Endothelial cell (in vitro differentiated cells): ENCODE results near the gene POLD2. TPM values are rescaled to one million over a fixed set of nuclear protein-coding genes. Genes with fewer than 3 reads are reported as not detected.

ENCODE experiments used
- DNase-seq: peaks from one replicate; pipeline ENCODE4 v3.0.0; 2021; ENCODE audit warnings: low spot score
- H3K27ac Mint-ChIP-seq: one replicate; pipeline ENCODE4 v1.8.0; 2021; ENCODE audit warnings: mixed read lengths, inconsistent platforms; ENCODE audit not compliant: unreplicated experiment
- H3K27me3 Mint-ChIP-seq: one replicate; pipeline ENCODE4 v1.8.0; 2021; ENCODE audit warnings: mild to moderate bottlenecking, moderate library complexity, mixed read lengths, inconsistent platforms; ENCODE audit not compliant: unreplicated experiment
- H3K36me3 Mint-ChIP-seq: one replicate; pipeline ENCODE4 v1.8.0; 2021; ENCODE audit warnings: mild to moderate bottlenecking, low read depth, mixed read lengths, inconsistent platforms; ENCODE audit not compliant: unreplicated experiment
- H3K4me1 Mint-ChIP-seq: one replicate; pipeline ENCODE4 v1.8.0; 2021; ENCODE audit warnings: mild to moderate bottlenecking, mixed read lengths, inconsistent platforms; ENCODE audit not compliant: unreplicated experiment
- H3K4me3 Mint-ChIP-seq: one replicate; pipeline ENCODE4 v1.8.0; 2021; ENCODE audit warnings: mild to moderate bottlenecking, mixed read lengths, inconsistent platforms; ENCODE audit not compliant: unreplicated experiment
- H3K9me3 Mint-ChIP-seq: one replicate; pipeline ENCODE4 v1.8.0; 2021; ENCODE audit warnings: mixed read lengths, inconsistent platforms; ENCODE audit not compliant: unreplicated experiment
- total RNA-seq: library from RNA; stranded (reverse); fragmentation: NEBNext Ultra II Directional; extraction: Animal tissue kit (Norgen Biotek cat#: 25700); gene quantifications from one replicate; pipeline ENCODE4 v1.2.1, GENCODE V29; 2021; ENCODE audit not compliant: unreplicated experiment
- TF ChIP-seq, protein P1 (sequence below): fragments of 200-600 bp; sonication (generic); IDR thresholded peaks from one replicate; pipeline ENCODE4 v1.5.0; 2021; ENCODE audit warnings: antibody characterized with exemption; ENCODE audit not compliant: unreplicated experiment

The POLD2 gene
- total RNA-seq, 1 donor from 2014 or later = 39.9 TPM

GRCh38 chr7:44121761-44122420 is 1.5 kb downstream of the POLD2 start:
- Mint-ChIP-seq H3K4me1 (peaks cover 7% of the 10 kb centered on the region), H3K27me3 (peaks cover 9% of the 10 kb centered on the region), H3K27ac (no peak overlapping the region), H3K4me3 (no peak overlapping the region), H3K36me3 (peaks cover 14% of the 10 kb centered on the region), H3K9me3 (peaks cover 3% of the 10 kb centered on the region)
- no peak for DNase-seq
- TF ChIP-seq, protein P1, sequence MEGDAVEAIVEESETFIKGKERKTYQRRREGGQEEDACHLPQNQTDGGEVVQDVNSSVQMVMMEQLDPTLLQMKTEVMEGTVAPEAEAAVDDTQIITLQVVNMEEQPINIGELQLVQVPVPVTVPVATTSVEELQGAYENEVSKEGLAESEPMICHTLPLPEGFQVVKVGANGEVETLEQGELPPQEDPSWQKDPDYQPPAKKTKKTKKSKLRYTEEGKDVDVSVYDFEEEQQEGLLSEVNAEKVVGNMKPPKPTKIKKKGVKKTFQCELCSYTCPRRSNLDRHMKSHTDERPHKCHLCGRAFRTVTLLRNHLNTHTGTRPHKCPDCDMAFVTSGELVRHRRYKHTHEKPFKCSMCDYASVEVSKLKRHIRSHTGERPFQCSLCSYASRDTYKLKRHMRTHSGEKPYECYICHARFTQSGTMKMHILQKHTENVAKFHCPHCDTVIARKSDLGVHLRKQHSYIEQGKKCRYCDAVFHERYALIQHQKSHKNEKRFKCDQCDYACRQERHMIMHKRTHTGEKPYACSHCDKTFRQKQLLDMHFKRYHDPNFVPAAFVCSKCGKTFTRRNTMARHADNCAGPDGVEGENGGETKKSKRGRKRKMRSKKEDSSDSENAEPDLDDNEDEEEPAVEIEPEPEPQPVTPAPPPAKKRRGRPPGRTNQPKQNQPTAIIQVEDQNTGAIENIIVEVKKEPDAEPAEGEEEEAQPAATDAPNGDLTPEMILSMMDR = no peak

DNA sequence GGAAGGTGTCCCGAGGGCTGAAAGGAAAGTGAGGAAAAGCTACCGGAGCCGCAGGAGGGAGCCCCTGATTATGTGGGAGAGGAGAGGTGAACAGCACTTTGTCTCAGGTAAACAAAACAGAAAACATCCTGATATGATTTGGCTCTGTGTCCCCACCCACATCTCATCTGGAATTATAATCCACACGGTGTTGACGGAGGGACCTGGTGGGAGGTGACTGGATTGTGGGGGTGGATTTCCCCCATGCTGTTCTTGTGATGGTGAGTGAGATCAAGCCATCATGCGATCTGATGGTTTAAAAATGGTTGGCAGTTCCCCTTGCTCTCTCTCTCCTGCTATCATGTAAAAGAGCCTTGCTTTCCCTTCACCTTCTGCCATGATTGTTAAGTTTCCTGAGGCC is 3.0 kb downstream of the POLD2 start:
- H3K27me3 Mint-ChIP-seq = peaks cover 9% of the 10 kb centered on the region
- H3K4me3 Mint-ChIP-seq = no peak overlapping the region
- H3K9me3 Mint-ChIP-seq = no peaks in the 10 kb centered on the region
- DNase-seq = no peak
- TF ChIP-seq, protein P1 = no peak
- peaks cover 7% of the 10 kb centered on the region for H3K4me1 Mint-ChIP-seq
- peaks cover 14% of the 10 kb centered on the region for H3K36me3 Mint-ChIP-seq
- H3K27ac Mint-ChIP-seq = no peak overlapping the region

DNA sequence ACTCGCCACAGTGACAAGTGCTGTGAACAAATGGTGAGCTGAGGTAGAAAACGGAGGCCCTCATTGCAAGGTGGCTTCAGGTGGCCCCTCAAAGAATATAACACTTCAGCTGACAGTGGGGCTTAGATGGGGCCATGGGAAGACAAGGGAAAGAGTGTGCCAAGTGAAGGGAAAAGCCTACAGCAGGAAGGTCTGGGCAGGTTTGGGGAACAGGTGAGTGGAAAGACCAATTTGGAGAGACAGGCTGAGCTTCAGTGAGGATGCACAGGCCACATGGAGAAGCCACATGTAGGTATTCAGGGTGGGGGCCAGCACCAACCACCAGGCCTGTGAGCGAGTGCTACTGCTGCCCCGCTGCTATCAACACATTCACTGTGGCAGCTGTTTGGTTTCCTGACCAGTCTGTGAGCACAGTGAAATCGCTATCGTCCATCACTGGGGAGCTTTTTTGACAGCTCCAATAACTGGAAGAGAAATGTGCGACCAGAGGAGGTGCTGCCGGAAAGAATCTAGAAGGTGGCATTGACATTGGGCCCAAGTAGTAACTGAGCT is 3.4 kb downstream of the POLD2 start:
- H3K4me1 Mint-ChIP-seq = peaks cover 7% of the 10 kb centered on the region
- TF ChIP-seq, protein P1 = no peak
- H3K27ac Mint-ChIP-seq = no peak overlapping the region
- peaks cover 7% of the 10 kb centered on the region for H3K27me3 Mint-ChIP-seq
- no peaks in the 10 kb centered on the region for H3K9me3 Mint-ChIP-seq
- no peak overlapping the region for H3K4me3 Mint-ChIP-seq
- peaks cover 14% of the 10 kb centered on the region for H3K36me3 Mint-ChIP-seq
- no peak for DNase-seq

DNA sequence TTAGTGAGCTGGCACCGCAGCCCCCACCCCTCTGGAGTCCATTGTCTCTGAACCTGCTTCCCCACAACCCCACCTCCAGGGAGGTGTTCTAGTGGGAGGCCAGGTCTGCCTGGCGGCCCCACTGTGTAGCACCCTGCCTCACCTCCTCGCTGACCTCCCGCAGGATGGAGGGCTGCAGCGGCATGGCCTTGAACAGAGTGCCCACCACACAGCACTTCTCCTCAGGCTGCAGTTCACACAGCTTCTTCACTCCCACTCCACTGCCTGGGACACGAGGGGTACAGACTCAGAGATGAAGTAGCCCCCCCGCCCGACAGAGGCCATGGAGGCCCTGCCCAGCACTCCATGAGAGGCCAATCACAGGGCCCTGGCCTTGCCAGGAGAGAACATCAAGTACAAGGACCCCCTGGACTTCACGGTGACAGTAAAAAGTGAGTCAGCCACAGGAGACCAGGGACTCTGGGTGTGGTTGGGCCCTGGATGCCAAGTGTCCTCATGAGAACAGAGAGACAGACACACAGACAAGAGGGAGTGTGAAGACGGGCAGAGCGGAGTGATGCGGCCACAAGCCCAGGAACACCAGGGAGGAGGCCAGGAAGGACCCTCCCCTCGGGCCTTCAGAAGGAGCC is 5.4 kb downstream of the POLD2 start:
- peaks cover 7% of the 10 kb centered on the region for H3K27me3 Mint-ChIP-seq
- peaks cover 18% of the 10 kb centered on the region for H3K36me3 Mint-ChIP-seq
- H3K27ac Mint-ChIP-seq = no peak overlapping the region
- TF ChIP-seq, protein P1 = no peak
- no peaks in the 10 kb centered on the region for H3K9me3 Mint-ChIP-seq
- peaks cover 4% of the 10 kb centered on the region for H3K4me1 Mint-ChIP-seq
- H3K4me3 Mint-ChIP-seq = no peak overlapping the region
- no peak for DNase-seq
